ENCODE results near the gene IGFBP5. TPM values are rescaled to one million over a fixed set of nuclear protein-coding genes. Genes with fewer than 3 reads are reported as not detected.

IGFBP5 gene
- total RNA-seq, 1 experiment from 2014 or later: 0.24 TPM

DNA sequence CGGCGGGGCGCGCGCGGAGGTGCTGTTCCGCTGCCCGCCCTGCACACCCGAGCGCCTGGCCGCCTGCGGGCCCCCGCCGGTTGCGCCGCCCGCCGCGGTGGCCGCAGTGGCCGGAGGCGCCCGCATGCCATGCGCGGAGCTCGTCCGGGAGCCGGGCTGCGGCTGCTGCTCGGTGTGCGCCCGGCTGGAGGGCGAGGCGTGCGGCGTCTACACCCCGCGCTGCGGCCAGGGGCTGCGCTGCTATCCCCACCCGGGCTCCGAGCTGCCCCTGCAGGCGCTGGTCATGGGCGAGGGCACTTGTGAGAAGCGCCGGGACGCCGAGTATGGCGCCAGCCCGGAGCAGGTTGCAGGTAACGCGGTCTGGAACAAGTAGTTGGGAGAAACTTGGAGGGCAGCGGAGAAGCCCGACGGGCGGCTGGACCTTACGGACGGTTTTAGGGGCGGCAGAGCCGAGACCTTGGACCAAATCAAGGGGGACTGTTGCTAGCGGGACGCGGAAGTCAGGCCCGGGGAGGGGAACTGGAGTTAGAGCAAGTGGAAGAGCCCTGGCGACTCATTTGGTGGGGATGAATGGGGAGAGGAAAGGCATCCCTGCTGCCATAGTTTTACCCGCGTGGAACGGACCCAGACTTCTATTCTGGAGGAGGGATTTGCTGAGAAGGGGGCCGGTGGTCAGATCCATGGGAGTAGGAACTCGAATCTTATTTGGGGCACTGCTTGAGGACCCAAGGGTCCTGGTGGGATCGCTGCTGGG, 61.6 kb downstream of the IGFBP5 start:
- in situ Hi-C loops (cut with HindIII; ENCODE audit: low sequenced_read_pairs): no loop called here
- DNase-seq (ENCODE audit: low spot score): no peak

DNA sequence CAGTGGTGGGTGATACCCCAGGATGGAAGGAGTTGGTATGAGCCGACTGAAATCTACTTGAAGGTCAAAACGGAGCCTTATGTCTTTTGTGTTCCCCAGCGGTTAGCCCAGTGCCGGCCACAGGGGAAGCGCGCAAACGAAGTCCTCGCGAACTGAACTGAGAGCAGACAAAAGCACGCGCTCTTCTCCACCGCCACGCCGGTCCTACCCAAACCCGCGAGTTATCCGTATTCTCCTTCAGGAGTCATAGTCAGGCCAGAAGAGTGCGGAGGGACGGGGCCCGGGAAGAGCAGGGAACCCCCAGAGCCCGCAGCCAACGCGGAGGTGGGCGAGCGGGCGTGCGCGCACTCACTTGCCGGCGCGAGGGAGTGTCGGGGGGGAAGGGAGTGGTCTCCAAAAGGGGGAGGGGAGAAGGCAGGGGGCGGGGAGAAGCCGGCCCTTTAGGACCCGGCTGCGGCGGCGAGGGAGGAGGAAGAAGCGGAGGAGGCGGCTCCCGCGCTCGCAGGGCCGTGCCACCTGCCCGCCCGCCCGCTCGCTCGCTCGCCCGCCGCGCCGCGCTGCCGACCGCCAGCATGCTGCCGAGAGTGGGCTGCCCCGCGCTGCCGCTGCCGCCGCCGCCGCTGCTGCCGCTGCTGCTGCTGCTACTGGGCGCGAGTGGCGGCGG, 62.3 kb downstream of the IGFBP5 start, which contains the start of gene IGFBP2:
Gene IGFBP2, plus strand, starts transcription at position 469 of the 664 bp plus-strand sequence. Its CDS starts 104 bp downstream, at position 573.
- DNase-seq (ENCODE audit: low spot score): peak; percentile 15
- in situ Hi-C loops (cut with HindIII; ENCODE audit: low sequenced_read_pairs): no loop called here

DNA sequence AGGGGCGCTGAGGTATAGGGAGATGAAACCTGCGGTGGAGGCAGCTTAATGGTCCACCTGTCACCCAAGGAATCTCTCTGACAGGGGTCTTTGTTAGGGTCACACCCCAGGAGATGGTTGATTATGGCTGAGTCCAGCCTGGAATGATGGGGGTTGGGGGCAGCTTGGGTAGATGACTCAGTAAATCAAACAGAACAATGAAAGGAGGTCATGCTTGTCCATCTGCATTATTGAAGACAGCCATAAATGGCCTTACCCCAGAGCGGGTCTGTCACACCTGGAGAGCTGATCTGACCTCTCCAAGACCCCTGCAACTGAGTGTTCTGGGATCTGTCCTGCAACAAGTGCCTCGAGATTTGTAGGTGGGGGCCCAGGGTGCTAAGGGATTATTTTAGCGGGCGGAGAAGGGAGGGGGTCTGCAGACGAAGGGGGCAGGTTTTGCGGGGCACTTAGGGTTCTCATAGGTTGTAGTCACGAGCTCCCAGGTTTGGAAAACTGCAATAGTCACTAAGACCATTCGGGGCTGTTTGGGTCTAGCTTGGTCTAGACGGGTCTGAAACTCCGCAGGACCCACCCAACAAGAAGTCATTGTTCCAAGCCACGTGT, 62.9 kb downstream of the IGFBP5 start:
- DNase-seq (ENCODE audit: low spot score): no peak
- in situ Hi-C loops (cut with HindIII; ENCODE audit: low sequenced_read_pairs): no loop called here

GRCh38 chr2:216629784-216630183, 65.6 kb downstream of the IGFBP5 start:
- no peak for DNase-seq (ENCODE audit: low spot score)
- in situ Hi-C loops (cut with HindIII; ENCODE audit: low sequenced_read_pairs): no loop called here

DNA sequence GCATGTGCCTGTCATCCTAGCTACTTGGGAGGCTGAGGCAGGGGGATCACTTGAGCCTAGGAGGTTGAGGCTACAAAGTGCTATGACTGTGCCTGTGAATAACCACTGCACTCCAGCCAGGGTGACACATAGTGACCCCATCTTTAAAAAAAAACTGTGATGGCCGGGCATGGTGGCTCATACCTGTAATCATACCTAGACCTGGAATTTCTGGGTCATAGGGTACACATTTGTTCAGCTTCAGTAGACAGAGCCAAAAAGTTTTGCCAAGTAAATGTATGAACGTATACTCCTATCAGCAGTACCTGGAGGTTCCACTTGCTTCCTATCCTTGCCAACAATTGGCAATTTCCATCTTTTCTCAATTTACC, 68.5 kb downstream of the IGFBP5 start:
- no peak for DNase-seq (ENCODE audit: low spot score)
- in situ Hi-C loops (cut with HindIII; ENCODE audit: low sequenced_read_pairs): no loop called here

DNA sequence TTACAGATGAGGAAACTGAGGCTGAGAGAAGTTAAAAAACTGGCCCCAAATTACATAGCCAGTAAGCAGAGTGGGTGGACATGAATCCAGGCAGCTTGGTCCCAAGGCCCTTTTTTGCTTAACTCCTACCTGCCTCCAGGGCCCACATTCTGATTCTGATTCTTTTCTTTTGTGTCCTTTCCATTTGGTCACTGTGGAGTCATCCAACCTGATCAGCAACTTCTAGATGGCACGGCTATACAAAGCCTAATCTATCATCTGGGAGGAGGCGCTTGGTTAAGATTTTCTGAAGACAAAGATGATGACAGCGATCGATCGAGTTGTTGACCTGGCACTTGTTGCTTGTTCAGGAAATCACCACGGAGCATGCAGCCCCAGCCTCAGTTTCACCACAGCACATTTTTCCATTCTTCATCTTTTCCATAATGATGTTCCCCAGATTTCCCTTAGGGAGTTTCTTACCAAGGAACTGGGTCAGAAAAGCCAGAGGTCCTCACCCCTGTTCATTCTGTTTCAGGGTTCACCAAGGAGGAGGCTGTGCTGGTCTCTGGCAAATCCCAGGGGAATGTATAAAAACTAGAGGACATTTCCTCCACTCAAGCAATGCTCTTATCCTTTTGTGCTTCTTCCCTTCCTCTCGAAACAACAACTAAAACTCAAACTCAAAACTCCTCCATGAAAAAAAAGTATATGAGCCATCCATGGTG, 69.0 kb downstream of the IGFBP5 start:
- no peak for DNase-seq (ENCODE audit: low spot score)
- in situ Hi-C loops (cut with HindIII; ENCODE audit: low sequenced_read_pairs): no loop called here

- DNase-seq (ENCODE audit: low spot score): no peak
- in situ Hi-C loops (cut with HindIII; ENCODE audit: low sequenced_read_pairs): no loop called here
Observed at GRCh38 chr2:216624251-216624650, 71.1 kb downstream of the IGFBP5 start.

DNA sequence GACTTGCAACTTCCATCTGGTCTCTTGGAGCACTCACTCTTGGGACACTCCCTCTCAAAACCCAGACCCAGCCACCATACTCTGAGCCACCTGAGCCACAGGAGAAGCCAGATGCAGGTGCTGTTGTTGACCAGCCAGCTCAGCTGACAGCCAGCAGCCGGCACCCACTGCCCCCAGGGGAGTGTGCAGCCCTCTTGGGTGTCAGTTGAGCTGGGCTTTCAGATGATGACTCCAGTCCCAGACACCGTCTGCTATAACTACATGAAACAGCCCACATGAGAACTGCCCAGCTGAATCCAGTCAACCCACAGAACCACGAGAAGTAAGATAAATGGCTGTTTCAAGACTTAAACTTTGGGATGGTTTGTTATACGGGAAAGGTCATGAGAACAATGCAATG, 72.8 kb downstream of the IGFBP5 start:
- in situ Hi-C loops (cut with HindIII; ENCODE audit: low sequenced_read_pairs): no loop called here
- DNase-seq (ENCODE audit: low spot score): no peak

Other genes with a start within 250 kb of the IGFBP5 start
- 1,405 and 2,009 TPM in 2 replicates for gene RPL37A, start 196.7 kb downstream of the IGFBP5 start, total RNA-seq (2014; rRNA removed; shearing (Covaris generic))
- gene IGFBP2, start 62.1 kb downstream of the IGFBP5 start, total RNA-seq (2014; rRNA removed; shearing (Covaris generic)): 134 and 159 TPM in 2 replicates
- gene TNP1, start 164.5 kb upstream of the IGFBP5 start, total RNA-seq (2014; rRNA removed; shearing (Covaris generic)): not detected in 2 replicates

All from G401 (cell line).